ENCODE data around the gene SMPD2.
A peak's percentile ranks its signal among the peaks of the same experiment; 100 is the strongest.

Gene SMPD2

DNA sequence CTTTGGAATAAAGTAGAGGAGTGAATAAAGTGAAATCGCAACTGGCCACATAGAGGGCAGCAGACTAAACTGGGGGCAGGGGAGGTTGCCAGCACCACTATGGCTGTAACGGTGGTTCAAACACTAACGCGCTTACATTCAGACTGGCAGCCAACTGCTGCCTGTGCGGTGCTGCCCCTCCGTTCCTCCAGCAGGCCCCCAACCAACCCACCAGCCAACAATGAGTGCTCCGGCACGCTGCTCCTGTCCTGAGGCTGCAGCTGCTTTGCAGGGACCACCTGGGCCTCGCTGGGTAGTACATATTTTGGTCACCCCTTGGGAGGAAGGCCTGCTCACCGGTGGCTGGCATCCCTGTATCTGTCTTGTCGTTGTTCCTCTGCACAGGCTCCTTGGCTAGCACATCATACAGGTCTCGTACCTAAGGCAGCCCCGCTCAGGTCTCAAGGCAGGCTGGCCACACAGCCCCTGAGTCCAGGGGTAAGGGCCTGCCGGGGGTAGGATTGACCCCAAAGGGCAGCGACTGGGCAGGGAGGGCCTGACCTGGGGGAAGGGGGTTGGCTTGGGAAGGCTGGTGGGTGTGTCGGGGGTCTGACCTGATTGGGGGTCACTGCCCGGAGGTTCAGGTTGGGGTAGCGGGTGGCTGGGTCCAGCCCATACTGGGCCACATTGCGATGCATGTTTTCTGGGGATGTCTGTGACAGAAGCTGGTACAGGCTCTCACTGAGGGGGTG, 8.7 kb downstream of the SMPD2 start:
- no peak for DNase-seq (ENCODE audit: low read depth in 1 of 2, low spot score in 1 of 2)
- in situ Hi-C loops (cut with HindIII; ENCODE audit: low pct_unique_long_range_greater_than_20kb, low sequenced_read_pairs), result no loop called here
- no peak for TF ChIP-seq JUND (IDR thresholded peaks at IDR 0.05; ENCODE audit: low read depth)

DNA sequence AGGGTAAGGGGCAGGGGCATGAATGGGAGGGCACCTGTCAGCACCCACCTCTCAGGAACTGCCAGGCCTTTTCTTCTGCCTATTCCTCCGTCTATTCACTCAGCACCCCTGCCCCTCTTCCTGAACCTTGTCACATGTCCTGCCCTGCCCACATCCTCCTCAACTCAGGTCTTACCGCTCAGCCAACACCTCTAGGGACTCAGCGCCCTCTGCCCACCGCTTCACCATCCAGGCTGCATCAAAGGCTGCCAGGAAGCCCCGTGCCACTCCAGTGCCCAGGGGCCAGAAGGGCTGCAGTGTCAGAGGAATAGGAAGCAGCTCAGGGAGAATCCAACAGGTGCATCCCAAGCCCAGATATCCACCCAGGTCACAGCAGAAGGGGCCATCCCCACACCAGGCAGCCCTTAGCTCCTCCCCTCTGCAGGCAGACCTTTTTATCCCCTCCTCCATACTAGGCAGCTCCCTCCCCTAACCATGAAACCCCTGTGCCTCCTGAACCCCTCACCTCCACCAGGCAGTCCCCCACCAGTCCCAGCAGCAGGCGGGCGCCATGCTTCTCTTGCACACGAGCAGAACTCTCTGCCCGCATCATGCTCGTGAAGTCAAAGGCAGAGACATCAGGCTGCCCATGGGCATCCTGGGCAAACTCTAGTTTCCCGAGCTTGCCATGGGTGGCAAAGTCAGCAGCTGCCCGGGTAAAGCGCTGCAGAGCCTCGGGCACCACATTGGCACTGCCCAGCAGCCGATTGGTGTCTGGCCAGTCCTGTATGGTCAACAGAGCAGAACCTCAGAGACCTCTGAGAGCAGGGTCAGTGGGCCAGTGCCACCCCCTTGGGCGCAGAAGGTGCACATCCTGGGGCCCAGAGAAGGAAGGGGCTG, 9.5 kb downstream of the SMPD2 start:
- in situ Hi-C loops (cut with HindIII; ENCODE audit: low pct_unique_long_range_greater_than_20kb, low sequenced_read_pairs), result no loop called here
- DNase-seq (ENCODE audit: low read depth in 1 of 2, low spot score in 1 of 2), result no peak
- no peak for TF ChIP-seq JUND (IDR thresholded peaks at IDR 0.05; ENCODE audit: low read depth)

DNA sequence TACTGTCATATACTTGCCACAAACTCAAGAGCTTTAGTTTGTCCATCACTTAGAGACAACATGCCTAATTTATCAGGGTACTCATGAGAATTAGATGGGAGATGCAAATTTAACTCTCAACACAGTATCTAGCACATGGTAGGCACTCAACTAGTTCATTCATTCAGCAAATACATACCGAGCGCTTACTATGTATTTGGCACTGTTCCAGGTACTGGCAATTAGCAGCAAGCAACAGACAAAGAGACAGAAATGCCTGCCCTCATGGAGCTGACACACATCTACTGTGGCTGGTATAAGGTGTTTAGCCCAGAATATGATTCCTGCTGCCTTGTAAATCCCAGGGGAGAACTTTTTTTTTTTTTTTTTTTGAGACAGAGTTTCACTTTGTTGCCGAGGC, 10.3 kb downstream of the SMPD2 start:
- no peak for TF ChIP-seq JUND (IDR thresholded peaks at IDR 0.05; ENCODE audit: low read depth)
- in situ Hi-C loops (cut with HindIII; ENCODE audit: low pct_unique_long_range_greater_than_20kb, low sequenced_read_pairs), result no loop called here
- no peak for DNase-seq (ENCODE audit: low read depth in 1 of 2, low spot score in 1 of 2)

DNA sequence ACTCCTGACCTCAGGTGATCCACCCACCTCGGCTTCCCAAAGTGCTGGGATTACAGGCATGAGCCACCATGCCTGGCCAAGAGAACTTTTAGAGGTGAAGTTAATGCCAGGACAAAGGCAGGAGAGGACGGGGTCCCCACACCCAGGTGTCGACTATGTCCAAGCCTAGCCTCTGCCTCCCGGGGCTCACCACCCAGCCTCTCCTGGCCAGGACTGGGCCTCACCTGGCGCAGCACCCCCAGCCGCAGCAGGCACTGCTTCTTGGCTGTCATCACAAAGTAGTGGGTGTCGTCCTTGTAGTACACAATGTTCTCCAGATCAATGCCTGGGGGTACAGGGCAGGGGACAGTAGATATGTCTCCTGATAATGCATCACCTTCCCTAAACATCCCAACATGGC, 10.9 kb downstream of the SMPD2 start:
- in situ Hi-C loops (cut with HindIII; ENCODE audit: low pct_unique_long_range_greater_than_20kb, low sequenced_read_pairs), result no loop called here
- no peak for TF ChIP-seq JUND (IDR thresholded peaks at IDR 0.05; ENCODE audit: low read depth)
- no peak for DNase-seq (ENCODE audit: low read depth in 1 of 2, low spot score in 1 of 2)

DNA sequence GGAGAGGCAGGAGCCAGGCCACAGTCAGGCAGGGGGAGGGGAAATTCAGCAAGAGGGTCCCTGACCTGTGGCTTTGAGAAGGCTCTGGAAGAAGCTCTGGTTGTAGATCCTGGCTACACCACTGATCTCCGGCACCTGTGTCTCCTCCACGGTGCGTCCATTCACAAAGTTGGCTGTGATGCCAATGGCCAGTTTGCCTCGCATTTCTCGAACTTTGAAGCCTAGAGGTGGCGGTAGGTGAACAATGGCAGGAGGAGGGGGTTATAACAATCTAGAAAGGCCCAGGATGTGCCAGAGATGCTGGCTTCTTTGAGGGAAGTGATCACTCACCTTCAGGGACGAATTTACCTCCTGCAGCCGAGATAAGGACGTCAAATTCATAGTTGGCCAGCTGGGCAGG, 11.7 kb downstream of the SMPD2 start:
- TF ChIP-seq JUND (IDR thresholded peaks at IDR 0.05; ENCODE audit: low read depth), result no peak
- no peak for DNase-seq (ENCODE audit: low read depth in 1 of 2, low spot score in 1 of 2)
- in situ Hi-C loops (cut with HindIII; ENCODE audit: low pct_unique_long_range_greater_than_20kb, low sequenced_read_pairs), result no loop called here

DNA sequence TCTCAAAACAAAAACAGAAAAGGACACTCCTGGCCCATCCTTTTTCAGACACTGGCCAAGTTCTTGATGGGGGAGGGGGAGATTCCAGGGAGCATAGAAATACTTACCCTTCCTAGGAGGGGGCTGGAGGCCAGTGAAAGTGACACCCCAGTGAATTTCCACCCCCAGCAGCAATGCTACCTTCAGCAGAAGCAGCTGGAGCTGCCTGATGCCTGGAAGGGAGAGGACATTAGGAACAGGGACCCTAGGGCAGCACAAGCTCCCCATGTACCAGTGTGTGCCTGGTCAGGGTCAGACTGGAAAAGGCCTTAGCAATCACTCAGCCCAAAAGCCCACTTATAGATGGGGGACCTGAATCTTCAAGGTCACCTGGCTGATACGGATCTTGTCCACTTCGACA, 12.6 kb downstream of the SMPD2 start:
- in situ Hi-C loops (cut with HindIII; ENCODE audit: low pct_unique_long_range_greater_than_20kb, low sequenced_read_pairs), result no loop called here
- no peak for TF ChIP-seq JUND (IDR thresholded peaks at IDR 0.05; ENCODE audit: low read depth)
- DNase-seq (ENCODE audit: low read depth in 1 of 2, low spot score in 1 of 2), result no peak

DNA sequence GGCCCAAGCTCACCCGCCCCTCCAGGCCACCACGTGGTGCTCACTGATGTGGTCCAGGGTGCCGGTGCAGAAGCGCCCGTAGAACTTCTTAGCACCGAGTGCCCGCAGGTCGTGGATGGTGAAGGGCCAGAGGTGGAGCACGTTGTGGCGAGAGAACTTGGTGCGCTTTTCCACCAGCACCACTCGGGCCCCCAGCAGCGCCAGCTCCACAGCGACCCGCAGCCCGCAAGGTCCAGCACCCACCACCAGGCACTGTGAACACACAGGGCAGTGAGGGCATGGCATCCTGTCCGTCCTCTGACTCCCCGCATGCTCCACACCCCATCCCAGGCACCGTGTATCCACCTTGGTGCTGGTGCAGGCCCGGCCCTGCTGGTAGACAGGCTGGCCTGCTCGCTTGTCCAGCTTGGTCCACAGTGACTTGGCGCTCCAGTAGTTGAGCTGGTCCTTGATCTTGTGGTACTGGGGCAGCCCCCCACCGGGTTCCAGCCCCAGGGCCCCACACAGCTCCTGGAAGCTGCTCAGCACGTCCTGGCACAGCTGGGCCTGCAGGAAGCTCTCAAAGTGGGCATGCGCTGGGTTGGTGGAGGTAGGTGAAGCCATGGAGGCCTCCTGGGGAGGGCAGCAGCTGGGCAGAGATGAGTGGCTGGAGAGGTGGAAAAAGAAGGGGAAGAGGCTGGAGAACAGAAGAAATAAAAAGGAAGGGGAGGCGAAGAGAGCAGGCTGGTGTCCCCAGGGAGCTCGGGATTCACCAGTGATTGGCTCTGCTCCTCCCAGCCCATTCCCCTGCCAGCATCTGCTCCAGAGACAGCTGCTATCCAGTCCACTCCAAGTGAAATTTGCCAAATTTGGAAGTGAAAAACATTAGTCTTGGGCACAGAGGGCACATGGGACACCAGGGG, 13.3 kb downstream of the SMPD2 start:
- DNase-seq (ENCODE audit: low read depth in 1 of 2, low spot score in 1 of 2), result no peak
- in situ Hi-C loops (cut with HindIII; ENCODE audit: low pct_unique_long_range_greater_than_20kb, low sequenced_read_pairs), result no loop called here
- no peak for TF ChIP-seq JUND (IDR thresholded peaks at IDR 0.05; ENCODE audit: low read depth)

DNA sequence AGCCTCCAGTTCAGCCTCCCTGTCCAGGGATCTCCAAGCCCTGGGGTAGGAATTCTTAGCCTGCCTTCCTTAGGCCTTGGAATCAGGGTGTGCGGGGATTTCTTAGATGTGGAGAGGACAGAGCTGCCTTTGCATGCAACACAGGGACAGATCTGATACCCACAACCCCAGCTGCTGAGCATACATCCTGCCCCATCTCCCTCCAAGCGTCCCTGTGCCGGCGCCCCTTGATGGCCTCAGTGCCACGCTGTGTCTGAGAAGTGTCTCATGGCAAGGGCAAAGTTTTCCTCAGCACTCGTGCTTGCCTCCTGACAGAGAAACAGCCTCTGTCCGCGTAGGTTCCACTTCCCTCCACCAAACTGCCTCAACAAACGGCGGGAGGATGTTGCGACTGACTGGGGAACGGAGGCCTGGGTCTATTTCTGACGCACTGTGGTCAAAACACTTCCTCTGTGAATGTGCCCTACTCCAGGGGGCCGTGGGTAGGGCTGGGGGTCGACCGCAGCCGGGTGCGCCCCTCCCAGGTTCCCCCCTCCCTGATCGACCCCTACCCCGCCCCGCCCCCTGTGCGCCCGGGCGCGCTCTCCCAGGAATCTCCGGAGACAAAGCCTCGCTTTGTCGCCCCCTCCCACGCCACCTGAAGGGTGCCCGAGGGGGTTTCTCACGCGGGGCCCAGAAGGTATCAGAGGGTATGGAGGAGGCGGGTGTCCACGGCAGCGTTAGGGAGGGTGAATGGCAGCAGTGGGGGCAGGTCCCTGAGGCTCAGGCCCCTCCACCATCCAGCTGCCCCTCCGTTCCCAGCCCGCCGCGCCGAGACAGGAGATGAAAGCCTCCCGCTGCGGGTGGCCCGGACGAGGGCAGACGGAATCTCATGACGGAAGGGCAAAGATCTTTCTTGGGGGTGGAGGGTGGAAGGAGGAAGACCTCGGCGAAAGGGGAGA, 14.2 kb downstream of the SMPD2 start:
- DNase-seq (ENCODE audit: low read depth in 1 of 2, low spot score in 1 of 2), result no peak
- TF ChIP-seq JUND (IDR thresholded peaks at IDR 0.05; ENCODE audit: low read depth), result no peak
- in situ Hi-C loops (cut with HindIII; ENCODE audit: low pct_unique_long_range_greater_than_20kb, low sequenced_read_pairs), result no loop called here

DNA sequence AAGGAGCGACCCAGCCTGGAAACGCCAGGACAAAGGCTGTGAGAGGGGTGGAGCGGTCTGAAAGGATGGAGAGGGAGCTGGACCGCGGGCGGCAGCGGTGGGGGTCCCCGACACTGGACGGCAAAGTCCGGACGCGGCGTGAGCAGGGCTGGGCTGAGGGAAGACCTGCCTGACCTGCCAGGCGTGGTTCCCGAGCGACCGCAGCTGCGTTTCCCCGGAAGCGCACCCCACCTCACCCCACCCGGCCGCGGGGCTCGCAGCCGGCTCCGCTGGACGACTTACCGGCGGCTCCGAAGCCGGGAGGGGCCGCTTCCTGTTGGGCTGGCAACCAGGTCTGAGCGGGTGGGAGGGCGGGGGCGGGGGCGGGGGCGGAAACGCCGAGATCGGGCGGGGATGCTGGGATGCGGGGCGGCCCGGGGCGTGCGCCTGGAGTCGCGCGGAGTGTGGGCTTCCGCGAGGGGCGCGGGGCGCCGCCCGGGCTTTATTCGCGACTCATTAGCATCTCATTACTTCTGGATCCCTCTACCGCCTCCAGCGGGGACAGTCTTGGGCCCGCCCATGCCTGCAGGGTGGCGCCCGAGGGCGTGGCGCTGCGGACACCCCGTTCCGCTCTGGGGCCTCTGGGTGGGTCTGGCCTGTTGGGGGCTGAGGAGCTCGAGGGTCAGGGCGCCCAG, 15.1 kb downstream of the SMPD2 start, which contains the start of gene MICAL1:
Gene MICAL1 (minus strand): TSS at position 336 of the 674 bp plus-strand sequence. CDS start 1,576 bp downstream, outside the sequence.
- in situ Hi-C loops (cut with HindIII; ENCODE audit: low pct_unique_long_range_greater_than_20kb, low sequenced_read_pairs), result no loop called here
- no peak for TF ChIP-seq JUND (IDR thresholded peaks at IDR 0.05; ENCODE audit: low read depth)
- DNase-seq (ENCODE audit: low read depth in 1 of 2, low spot score in 1 of 2), result peak; percentile 30 to 42

DNA sequence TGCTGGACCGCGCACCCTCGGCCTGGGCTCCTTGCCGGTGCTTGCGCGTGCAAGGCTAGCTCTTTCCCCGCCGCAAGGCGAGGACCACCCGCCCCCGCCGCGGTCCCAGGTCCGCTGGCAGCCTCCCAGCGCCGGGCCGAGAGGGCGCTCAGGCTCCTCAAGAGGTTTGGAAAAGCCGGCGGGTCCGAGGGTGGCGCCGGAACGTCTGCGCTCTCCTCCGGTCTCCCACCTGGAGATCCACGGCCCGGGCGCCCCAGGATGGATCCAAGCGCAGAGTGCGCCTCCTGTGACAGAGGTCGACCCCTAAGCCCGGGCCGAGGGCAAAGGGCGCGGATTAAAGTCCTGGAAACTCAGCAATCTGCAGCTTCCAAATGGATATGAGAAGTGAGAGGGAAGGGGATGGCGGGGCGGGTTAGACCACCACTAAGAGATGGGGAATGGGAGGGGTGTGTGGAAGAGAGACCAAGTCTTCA, 15.6 kb downstream of the SMPD2 start:
- TF ChIP-seq JUND (IDR thresholded peaks at IDR 0.05; ENCODE audit: low read depth), result no peak
- in situ Hi-C loops (cut with HindIII; ENCODE audit: low pct_unique_long_range_greater_than_20kb, low sequenced_read_pairs), result no loop called here
- no peak for DNase-seq (ENCODE audit: low read depth in 1 of 2, low spot score in 1 of 2)
